GM12878 (cell line): ENCODE data around the gene FANCL. TPM values are rescaled to one million over a fixed set of nuclear protein-coding genes. Genes with fewer than 3 reads are reported as not detected.

Experiments
- ATAC-seq: fragments of 200-7000 bp; cut with Tn5 transposase; 3 replicates; pipeline ENCODE4 v1.9.1; 2020; ENCODE audit warnings: mild to moderate bottlenecking, moderate library complexity
- BruUV-seq: library from RNA; stranded (reverse); fragments of 400-500 nt; replicated peaks from 2 replicates; lab custom pipeline; 2021; lab: Mats Ljungman, UMichigan
- CTCF ChIA-PET: fragments of 300-600 bp; sonication (Branson Sonifier 250); formaldehyde crosslinking; extraction: SDS; loops from one replicate; lab custom pipeline; 2021; ENCODE audit warnings: inconsistent platforms; lab: Yijun Ruan, JAX
- POLR2A ChIA-PET: fragments of 350-600 bp; formaldehyde crosslinking; extraction: SDS; loops from one replicate; lab custom pipeline; 2021; ENCODE audit warnings: inconsistent platforms; lab: Charles Lee
- RAD21 ChIA-PET: fragments of 300-600 bp; sonication (Branson Sonifier 250); formaldehyde crosslinking; loops from one replicate; lab custom pipeline; 2023; ENCODE audit warnings: antibody characterized with exemption; ENCODE audit not compliant: unreplicated experiment; lab: Charles Lee
- SMC1A ChIA-PET: fragments of 300-600 bp; sonication (Branson Sonifier 250); formaldehyde crosslinking; loops from one replicate; lab custom pipeline; 2023; ENCODE audit not compliant: unreplicated experiment, uncharacterized antibody; lab: Charles Lee
- DNase-seq: peaks from one replicate; pipeline ENCODE4 v3.0.0-alpha.2; 2011; ENCODE audit warnings: low read depth, low spot score
- FAIRE-seq: peaks from 3 replicates; lab custom pipeline; 2011; peaks lifted over from hg19 to GRCh38; lab: Jason Lieb, UNC
- H2AFZ ChIP-seq: 2 replicates; pipeline ENCODE4 v1.6.0; 2011; ENCODE audit warnings: low read depth, low read length, control low read depth; ENCODE audit not compliant: control insufficient read depth
- H3K27ac ChIP-seq: 2 replicates; pipeline ENCODE4 v1.5.1; 2011; ENCODE audit warnings: control low read depth; ENCODE audit not compliant: control insufficient read depth, insufficient read depth
- H3K27me3 ChIP-seq, 2 experiments: replicated peaks in 1 of 2; 2 replicates each; pipeline versions ENCODE4 v1.6.0 to v1.6.1; 2011; ENCODE audit warnings: low read length in 1 of 2; ENCODE audit not compliant: control insufficient read depth in 2 of 2, insufficient read depth in 2 of 2
- H3K36me3 ChIP-seq, 2 experiments: 2 replicates each; pipeline ENCODE4 v1.5.1; 2011; ENCODE audit warnings: low read length in 1 of 2; ENCODE audit not compliant: control insufficient read depth in 2 of 2, insufficient read depth in 2 of 2
- H3K4me1 ChIP-seq: 2 replicates; pipeline ENCODE4 v1.6.1; 2011; ENCODE audit warnings: mild to moderate bottlenecking, low read length, moderate library complexity, mixed read lengths; ENCODE audit not compliant: control insufficient read depth, insufficient read depth
- H3K4me2 ChIP-seq: 2 replicates; pipeline ENCODE4 v1.6.0; 2011; ENCODE audit warnings: control low read depth; ENCODE audit not compliant: control insufficient read depth, insufficient read depth
- H3K4me3 ChIP-seq: fragments of 200-600 bp; sonication (generic); 2 replicates; pipeline ENCODE4 v1.5.1; 2016
- H3K79me2 ChIP-seq: 2 replicates; pipeline ENCODE4 v1.6.0; 2011; ENCODE audit warnings: low read length; ENCODE audit not compliant: control insufficient read depth, insufficient read depth
- H3K9ac ChIP-seq: 2 replicates; pipeline ENCODE4 v1.8.0; 2011; ENCODE audit warnings: low read length, control low read depth, mixed read lengths; ENCODE audit not compliant: control insufficient read depth, insufficient read depth
- H3K9me3 ChIP-seq: replicated peaks from 3 replicates; pipeline ENCODE4 v1.5.1; 2011; ENCODE audit warnings: mild to moderate bottlenecking, low read length; ENCODE audit not compliant: control insufficient read depth, insufficient read depth
- H4K20me1 ChIP-seq: 2 replicates; pipeline ENCODE4 v1.6.0; 2011; ENCODE audit not compliant: control insufficient read depth, insufficient read depth
- IKZF2 ChIP-seq, 2 experiments: fragments of 450-650 bp; IDR thresholded peaks; 2 replicates each; pipeline ENCODE4 v1.6.1; 2017; ENCODE audit warnings: mild to moderate bottlenecking in 2 of 2, moderate library complexity in 2 of 2
- NFYA ChIP-seq: IDR thresholded peaks from 2 replicates; pipeline ENCODE4 v1.6.1; 2011; ENCODE audit warnings: low read depth, mild to moderate bottlenecking, low read length, improper control_type of control experiment, borderline replicate concordance
- SMAD1 ChIP-seq: fragments of 450-650 bp; IDR thresholded peaks from 2 replicates; pipeline ENCODE4 v1.6.1; 2018; ENCODE audit warnings: mild to moderate bottlenecking, low read depth; ENCODE audit not compliant: partially characterized antibody
- SRF ChIP-seq, 2 experiments: IDR thresholded peaks; 2 replicates each; pipeline ENCODE4 v1.6.1; 2011; ENCODE audit warnings: low read depth in 2 of 2, low read length in 2 of 2, mild to moderate bottlenecking in 1 of 2, moderate library complexity in 1 of 2
- ZNF207 ChIP-seq: fragments of 450-650 bp; IDR thresholded peaks from 2 replicates; pipeline ENCODE4 v1.6.1; 2014; ENCODE audit warnings: antibody characterized with exemption, mild to moderate bottlenecking, borderline replicate concordance
- ZNF217 ChIP-seq: fragments of 450-650 bp; IDR thresholded peaks from 2 replicates; pipeline ENCODE4 v1.6.1; 2017; ENCODE audit warnings: antibody characterized with exemption, mild to moderate bottlenecking
- ZNF384 ChIP-seq: IDR thresholded peaks from 2 replicates; pipeline ENCODE4 v1.6.1; 2012; ENCODE audit warnings: low read depth, mild to moderate bottlenecking, low read length, improper control_type of control experiment, borderline replicate concordance
- WGBS: methylation state at CpG from one replicate; pipeline ENCODE4 v1.1.6; 2016; ENCODE audit warnings: low lambda C conversion rate; ENCODE audit not compliant: insufficient replicate concordance, insufficient coverage; ENCODE audit errors: missing lambda C conversion rate; 5-methylcytosine and 5-hydroxymethylcytosine counted together
- in situ Hi-C: fragments of 300-500 bp; cut with MboI; formaldehyde crosslinking; loops from 9 replicates; pipeline ENCODE4 v1.14.3; 2018; ENCODE audit warnings: mixed read lengths
- intact Hi-C: fragments of 100-400 bp; cut with micrococcal nuclease; formaldehyde crosslinking; loops from one replicate; pipeline ENCODE4 v1.14.2; 2022; ENCODE audit not compliant: unreplicated experiment
- polyA plus RNA-seq, 11 experiments: library from polyadenylated mRNA; depleted of rRNA in 4 of 11; unstranded in 6 of 11; stranded (reverse) in 5 of 11; fragments of >200 nt; fragmentation: Nextera tagmentation in 4 of 11; fragmentation: Illumina TruSeq in 1 of 11; extraction: Ambion mirVana in 4 of 11; extraction: Trizol in 1 of 11; gene quantifications; 1 replicate in 1 of 11; 2 replicates in 10 of 11; pipeline versions ENCODE4 v1.2.1 to v1.2.3, GENCODE V29; 2011 to 2016; ENCODE audit warnings: inconsistent platforms in 2 of 11, missing spikeins in 2 of 11, low read depth in 1 of 11
- total RNA-seq, 4 experiments: library from RNA; depleted of rRNA in 3 of 4; stranded (reverse); fragments of >200 nt in 3 of 4; fragmentation: Illumina TruSeq in 1 of 4; extraction: Trizol in 1 of 4; gene quantifications; 2 replicates each; pipeline versions ENCODE4 v1.2.1 to v1.2.3, GENCODE V29; 2013 to 2021

The FANCL gene
- total and polyA plus RNA-seq, 10 of the 15 experiments (the other 5 are each of a cell fraction or from before 2014, with no cell fraction given) = 30.8 to 90.5 (median 52.3) TPM

- ChIA-PET RAD21 (interaction anchor here (1.3 kb wide), 1 partner anchor 11 kb away, joined by 3 read pairs; no protein-coding TSS in a partner anchor), SMC1A (interaction anchor here (1.0 to 2.3 kb wide), 2 partner anchors 12 to 19 kb away, joined by 3 to 5 read pairs; no protein-coding TSS in a partner anchor), POLR2A (interaction anchor here (0.7 kb wide), 1 partner anchor 20 kb away, joined by 3 read pairs; no protein-coding TSS in a partner anchor), CTCF (interaction anchor here (1.4 kb wide), 1 partner anchor 51 kb away, joined by 4 read pairs; no protein-coding TSS in a partner anchor)
- TSS peak; percentile 10 for BruUV-seq
- DNase-seq (no peak), FAIRE-seq (no peak), ATAC-seq (no peak)
- Histone ChIP-seq H3K9me3 (no peaks in the 10 kb centered on the region), H3K4me1 (no peaks in the 10 kb centered on the region), H3K27ac (no peak overlapping the region), H3K9ac (no peak overlapping the region), H2AFZ (no peak overlapping the region), H3K27me3 (no peaks in the 10 kb centered on the region), H3K4me3 (no peak overlapping the region), H4K20me1 (no peaks in the 10 kb centered on the region), H3K79me2 (peaks cover 19% of the 10 kb centered on the region), H3K36me3 (peaks cover 7 to 10% of the 10 kb centered on the region in 2 experiments), H3K4me2 (no peak overlapping the region)
- TF ChIP-seq ZNF207 (no peak), ZNF384 (no peak), IKZF2 (IDR thresholded peaks at IDR 0.05) (no peak), SRF (IDR thresholded peaks at IDR 0.05; ENCODE audit: low read depth in 2 of 2, low read length in 2 of 2) (no peak), SMAD1 (no peak)
- in situ Hi-C loops (no loop called here), intact Hi-C loops (no loop called here)
- WGBS = 98% methylated on average over 16 of the region's 16 CpGs
Observed at GRCh38 chr2:58227171-58227917, 13.8 kb downstream of the FANCL start.

GRCh38 chr2:58221909-58222308, 19.2 kb downstream of the FANCL start:
- RAD21 ChIA-PET = no interaction called here
- no peaks in the 10 kb centered on the region for H4K20me1 ChIP-seq
- H2AFZ ChIP-seq = no peak overlapping the region
- H3K4me1 ChIP-seq = no peaks in the 10 kb centered on the region
- no peak overlapping the region for H3K27ac ChIP-seq
- CTCF ChIA-PET = interaction anchor here (1.0 to 1.4 kb wide), 2 partner anchors 9 to 12 kb away, joined by 3 to 5 read pairs; no protein-coding TSS in a partner anchor
- TF ChIP-seq NFYA = no peak
- TF ChIP-seq ZNF217 = no peak
- no peak overlapping the region for H3K9ac ChIP-seq
- no peak overlapping the region for H3K4me2 ChIP-seq
- ATAC-seq = no peak
- in situ Hi-C loops (no loop called here), intact Hi-C loops (no loop called here)
- SMC1A ChIA-PET = interaction anchor here (1.7 to 2.3 kb wide), 2 partner anchors 13 to 14 kb away, joined by 6 to 8 read pairs; no protein-coding TSS in a partner anchor
- no peaks in the 10 kb centered on the region for H3K27me3 ChIP-seq
- no peak overlapping the region for H3K4me3 ChIP-seq
- no peaks in the 10 kb centered on the region for H3K9me3 ChIP-seq
- no TSS peak for BruUV-seq
- POLR2A ChIA-PET = no interaction called here
- H3K79me2 ChIP-seq = no peaks in the 10 kb centered on the region
- no peak for DNase-seq
- WGBS = 96% methylated on average over 2 of the region's 2 CpGs
- H3K36me3 ChIP-seq = no peaks in the 10 kb centered on the region; a peak in 1 of 4 replicates
- no peak for FAIRE-seq
